Measurements from ENCODE around the gene MSL2. TPM values are rescaled to one million over a fixed set of nuclear protein-coding genes. Genes with fewer than 3 reads are reported as not detected.

The MSL2 gene
- total RNA-seq, 2 experiments from 2014 or later: 27.1 to 55.6 TPM

DNA sequence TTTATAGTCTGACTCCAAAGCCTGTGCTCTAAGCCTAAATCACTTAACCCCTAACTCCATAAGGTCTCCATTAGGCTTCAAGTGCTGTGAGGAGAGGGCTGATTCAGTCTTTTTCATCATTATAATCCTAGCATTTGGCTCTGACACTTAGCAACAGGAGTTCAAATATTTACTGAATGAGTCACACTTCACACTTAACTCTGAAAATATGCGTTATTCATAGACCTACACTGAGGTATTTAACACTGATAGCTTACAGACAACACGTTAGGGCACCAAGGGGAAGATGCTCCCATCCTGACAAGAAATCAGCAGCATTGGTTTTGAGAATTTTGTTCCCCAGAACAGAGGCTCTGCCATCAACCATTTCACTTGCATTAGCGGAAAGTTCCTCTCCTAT lies 53.5 kb downstream of the MSL2 start:
- ChIA-PET POLR2A (interaction anchor here (0.6 to 1.2 kb wide), 2 partner anchors 25 to 47 kb away, joined by 3 to 4 read pairs; no protein-coding TSS in a partner anchor), CTCF (ENCODE audit: unreplicated experiment) (no interaction called here)
- TSS peak; percentile 4 for BruUV-seq (replicated peaks)
- no peaks in the 10 kb centered on the region for H3K9me2 ChIP-seq (ENCODE audit: insufficient read depth, low read length)
- no peak overlapping the region for H3K4me3 ChIP-seq (ENCODE audit: low read depth, low read length, poor library complexity, severe bottlenecking)
- H3K4me1 ChIP-seq (ENCODE audit: insufficient read depth, low read length, poor library complexity, severe bottlenecking): no peaks in the 10 kb centered on the region
- H3K9me3 ChIP-seq (ENCODE audit: low read length): no peaks in the 10 kb centered on the region
- H4K20me1 ChIP-seq (ENCODE audit: insufficient read depth, low read length): peaks cover 2% of the 10 kb centered on the region; the same call in 1 of the 2 replicates
- no peak for TF ChIP-seq EZH2phosphoT487 (IDR thresholded peaks at IDR 0.05; ENCODE audit: borderline replicate concordance, low read depth, low read length)
- TF ChIP-seq, protein P1, sequence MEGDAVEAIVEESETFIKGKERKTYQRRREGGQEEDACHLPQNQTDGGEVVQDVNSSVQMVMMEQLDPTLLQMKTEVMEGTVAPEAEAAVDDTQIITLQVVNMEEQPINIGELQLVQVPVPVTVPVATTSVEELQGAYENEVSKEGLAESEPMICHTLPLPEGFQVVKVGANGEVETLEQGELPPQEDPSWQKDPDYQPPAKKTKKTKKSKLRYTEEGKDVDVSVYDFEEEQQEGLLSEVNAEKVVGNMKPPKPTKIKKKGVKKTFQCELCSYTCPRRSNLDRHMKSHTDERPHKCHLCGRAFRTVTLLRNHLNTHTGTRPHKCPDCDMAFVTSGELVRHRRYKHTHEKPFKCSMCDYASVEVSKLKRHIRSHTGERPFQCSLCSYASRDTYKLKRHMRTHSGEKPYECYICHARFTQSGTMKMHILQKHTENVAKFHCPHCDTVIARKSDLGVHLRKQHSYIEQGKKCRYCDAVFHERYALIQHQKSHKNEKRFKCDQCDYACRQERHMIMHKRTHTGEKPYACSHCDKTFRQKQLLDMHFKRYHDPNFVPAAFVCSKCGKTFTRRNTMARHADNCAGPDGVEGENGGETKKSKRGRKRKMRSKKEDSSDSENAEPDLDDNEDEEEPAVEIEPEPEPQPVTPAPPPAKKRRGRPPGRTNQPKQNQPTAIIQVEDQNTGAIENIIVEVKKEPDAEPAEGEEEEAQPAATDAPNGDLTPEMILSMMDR (conservative IDR thresholded peaks at IDR 0.05; ENCODE audit: low read length): no peak
- intact Hi-C loops (cut with micrococcal nuclease; ENCODE audit: unreplicated experiment): no loop called here
- no peak overlapping the region for H2AFZ ChIP-seq (ENCODE audit: low read length)
- H3K27ac ChIP-seq (ENCODE audit: low read depth, low read length, poor library complexity, severe bottlenecking): no peak overlapping the region
- no peak for DNase-seq (ENCODE audit: low spot score)
- H3K36me3 ChIP-seq (ENCODE audit: insufficient read depth, low read length): peaks cover 7% of the 10 kb centered on the region; the same call in 1 of the 2 replicates
- peaks cover 11% of the 10 kb centered on the region; the same call in 1 of the 2 replicates for H3K79me2 ChIP-seq (ENCODE audit: insufficient read depth, low read depth, low read length)
- no peak overlapping the region for H3K4me2 ChIP-seq (ENCODE audit: low read length)

DNA sequence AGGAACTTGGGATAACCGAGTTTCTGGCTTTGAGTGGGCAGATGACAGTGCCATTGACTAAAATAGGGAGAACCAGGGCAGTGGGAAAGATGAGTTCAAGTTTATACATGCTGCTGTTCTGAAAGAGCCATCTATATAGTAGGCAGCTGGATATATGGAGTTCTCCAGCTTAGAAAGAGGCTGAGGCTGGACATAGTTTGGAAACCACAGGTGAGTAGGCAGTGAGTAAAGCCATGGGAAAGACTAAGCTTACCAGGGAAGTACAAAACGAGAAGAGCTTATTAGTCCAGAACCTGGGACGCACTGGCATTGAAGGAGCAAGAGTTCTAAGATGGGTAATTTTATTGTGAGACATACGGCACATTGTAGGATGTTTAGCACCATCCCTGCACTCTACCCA lies 54.2 kb downstream of the MSL2 start:
- 0 out of 2 replicates have a peak, but pooled peaks cover 4% of the 10 kb centered on the region for H3K79me2 ChIP-seq (ENCODE audit: insufficient read depth, low read depth, low read length)
- no TSS peak for BruUV-seq (replicated peaks)
- H3K9me3 ChIP-seq (ENCODE audit: low read length): no peaks in the 10 kb centered on the region
- no peaks in the 10 kb centered on the region for H4K20me1 ChIP-seq (ENCODE audit: insufficient read depth, low read length)
- no peaks in the 10 kb centered on the region for H3K9me2 ChIP-seq (ENCODE audit: insufficient read depth, low read length)
- DNase-seq (ENCODE audit: low spot score): no peak
- CTCF ChIA-PET (ENCODE audit: unreplicated experiment): no interaction called here
- H3K27ac ChIP-seq (ENCODE audit: low read depth, low read length, poor library complexity, severe bottlenecking): no peak overlapping the region
- TF ChIP-seq EZH2phosphoT487 (IDR thresholded peaks at IDR 0.05; ENCODE audit: borderline replicate concordance, low read depth, low read length): no peak
- TF ChIP-seq, protein P1 (conservative IDR thresholded peaks at IDR 0.05; ENCODE audit: low read length): no peak
- H3K4me3 ChIP-seq (ENCODE audit: low read depth, low read length, poor library complexity, severe bottlenecking): no peak overlapping the region
- 0 out of 2 replicates have a peak, but pooled peaks cover under 1% of the 10 kb centered on the region for H3K36me3 ChIP-seq (ENCODE audit: insufficient read depth, low read length)
- POLR2A ChIA-PET: interaction anchor here (0.6 to 1.2 kb wide), 2 partner anchors 24 to 48 kb away, joined by 3 to 4 read pairs; no protein-coding TSS in a partner anchor
- no peaks in the 10 kb centered on the region for H3K4me1 ChIP-seq (ENCODE audit: insufficient read depth, low read length, poor library complexity, severe bottlenecking)
- intact Hi-C loops (cut with micrococcal nuclease; ENCODE audit: unreplicated experiment): no loop called here
- no peak overlapping the region for H3K4me2 ChIP-seq (ENCODE audit: low read length)
- no peak overlapping the region for H2AFZ ChIP-seq (ENCODE audit: low read length)

DNA sequence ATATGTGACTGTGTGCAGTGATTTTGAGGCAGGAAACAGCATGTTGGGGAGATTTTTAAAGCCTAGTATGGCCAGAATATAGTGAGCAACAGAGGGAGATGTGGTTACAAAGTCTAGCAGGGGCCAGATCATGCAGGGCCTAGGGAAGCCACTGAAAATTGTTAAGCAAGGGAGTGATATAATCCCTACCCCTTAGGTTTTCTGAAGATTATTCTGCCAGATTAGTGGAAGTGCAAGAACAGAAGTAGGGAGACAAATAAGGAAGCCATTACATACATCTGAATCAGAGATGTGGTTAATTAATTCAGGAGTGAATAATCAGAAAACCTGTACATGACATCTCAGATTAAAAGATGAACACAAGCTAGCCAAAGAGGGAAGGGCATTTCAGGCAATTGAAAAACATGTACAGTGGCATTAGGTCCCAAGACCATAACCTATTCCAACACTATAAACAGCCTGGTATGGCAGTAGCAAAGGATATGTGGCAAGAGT lies 54.8 kb downstream of the MSL2 start:
- POLR2A ChIA-PET: interaction anchor here (1.2 kb wide), 1 partner anchor 48 kb away, joined by 3 read pairs; no protein-coding TSS in a partner anchor
- no TSS peak for BruUV-seq (replicated peaks)
- intact Hi-C loops (cut with micrococcal nuclease; ENCODE audit: unreplicated experiment): no loop called here

More for the DNA sequence above, 54.8 kb downstream of the MSL2 start:
- Histone ChIP-seq H3K36me3 (ENCODE audit: insufficient read depth, low read length) (no peaks in the 10 kb centered on the region), H3K4me2 (ENCODE audit: low read length) (no peak overlapping the region), H3K9me3 (ENCODE audit: low read length) (no peaks in the 10 kb centered on the region), H3K4me3 (ENCODE audit: low read depth, low read length, poor library complexity, severe bottlenecking) (no peak overlapping the region), H3K27ac (ENCODE audit: low read depth, low read length, poor library complexity, severe bottlenecking) (no peak overlapping the region), H2AFZ (ENCODE audit: low read length) (no peak overlapping the region), H3K9me2 (ENCODE audit: insufficient read depth, low read length) (no peaks in the 10 kb centered on the region), H4K20me1 (ENCODE audit: insufficient read depth, low read length) (no peaks in the 10 kb centered on the region), H3K4me1 (ENCODE audit: insufficient read depth, low read length, poor library complexity, severe bottlenecking) (no peaks in the 10 kb centered on the region), H3K79me2 (ENCODE audit: insufficient read depth, low read depth, low read length) (no peaks in the 10 kb centered on the region)
- CTCF ChIA-PET (ENCODE audit: unreplicated experiment): no interaction called here
- TF ChIP-seq, protein P1 (conservative IDR thresholded peaks at IDR 0.05; ENCODE audit: low read length): no peak
- no peak for TF ChIP-seq EZH2phosphoT487 (IDR thresholded peaks at IDR 0.05; ENCODE audit: borderline replicate concordance, low read depth, low read length)
- DNase-seq (ENCODE audit: low spot score): no peak

Measured in OCI-LY7 (cell line).